Transverse colon (tissue), 4 donors: ENCODE measurements around the gene C16orf92.

Experiments
- EP300 ChIP-seq: sonication (generic); formaldehyde crosslinking; IDR thresholded peaks from one replicate; pipeline ENCODE4 v1.6.1; 2017; ENCODE audit warnings: antibody characterized with exemption, low read depth
- POLR2A ChIP-seq: fragments of 450-650 bp; IDR thresholded peaks from one replicate; pipeline ENCODE4 v1.6.1; 2016; ENCODE audit warnings: antibody characterized with exemption, mild to moderate bottlenecking, moderate library complexity
- POLR2AphosphoS5 ChIP-seq, 3 donors: sonication (generic); formaldehyde crosslinking; IDR thresholded peaks; one replicate each; pipeline ENCODE4 v1.6.1; 2016; ENCODE audit warnings: antibody characterized with exemption in 3 of 3
- TF ChIP-seq, protein P1 (sequence below), 5 experiments: fragments of 200-600 bp in 3 of 5; fragments of 450-650 bp in 2 of 5; sonication (generic) in 3 of 5; IDR thresholded peaks; 1 replicate in 2 of 5; 2 replicates in 3 of 5; pipeline ENCODE4 v1.5.1; 2016 to 2017; ENCODE audit warnings: antibody characterized with exemption in 5 of 5, inconsistent platforms in 3 of 5, mild to moderate bottlenecking in 2 of 5, moderate library complexity in 1 of 5

DNA sequence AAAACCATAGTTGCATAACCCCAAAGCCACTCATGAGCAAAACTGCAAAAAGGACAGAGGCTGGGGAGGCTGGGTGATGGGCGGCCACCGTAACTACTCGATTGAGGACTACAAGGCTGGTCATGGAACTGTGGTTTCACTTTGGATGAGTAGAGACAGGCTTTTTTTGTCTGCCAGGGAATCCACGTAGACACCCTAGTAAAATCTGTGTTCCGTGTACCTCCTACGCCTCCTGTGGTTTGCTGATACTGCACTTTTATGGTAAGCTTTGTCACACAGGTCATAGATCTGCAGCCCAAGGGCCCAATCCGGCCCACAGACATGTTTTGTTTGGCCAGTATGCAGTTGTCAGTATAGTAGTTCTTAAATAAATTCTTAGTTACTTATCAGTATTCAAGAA lies 10.3 kb downstream of the C16orf92 start:
- TF ChIP-seq, protein P1, sequence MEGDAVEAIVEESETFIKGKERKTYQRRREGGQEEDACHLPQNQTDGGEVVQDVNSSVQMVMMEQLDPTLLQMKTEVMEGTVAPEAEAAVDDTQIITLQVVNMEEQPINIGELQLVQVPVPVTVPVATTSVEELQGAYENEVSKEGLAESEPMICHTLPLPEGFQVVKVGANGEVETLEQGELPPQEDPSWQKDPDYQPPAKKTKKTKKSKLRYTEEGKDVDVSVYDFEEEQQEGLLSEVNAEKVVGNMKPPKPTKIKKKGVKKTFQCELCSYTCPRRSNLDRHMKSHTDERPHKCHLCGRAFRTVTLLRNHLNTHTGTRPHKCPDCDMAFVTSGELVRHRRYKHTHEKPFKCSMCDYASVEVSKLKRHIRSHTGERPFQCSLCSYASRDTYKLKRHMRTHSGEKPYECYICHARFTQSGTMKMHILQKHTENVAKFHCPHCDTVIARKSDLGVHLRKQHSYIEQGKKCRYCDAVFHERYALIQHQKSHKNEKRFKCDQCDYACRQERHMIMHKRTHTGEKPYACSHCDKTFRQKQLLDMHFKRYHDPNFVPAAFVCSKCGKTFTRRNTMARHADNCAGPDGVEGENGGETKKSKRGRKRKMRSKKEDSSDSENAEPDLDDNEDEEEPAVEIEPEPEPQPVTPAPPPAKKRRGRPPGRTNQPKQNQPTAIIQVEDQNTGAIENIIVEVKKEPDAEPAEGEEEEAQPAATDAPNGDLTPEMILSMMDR (IDR thresholded peaks at IDR 0.05): no peak
- TF ChIP-seq POLR2AphosphoS5 (IDR thresholded peaks at IDR 0.05) (no peak), EP300 (no peak), POLR2A (no peak)
